HCT116 (cell line): ENCODE data around the gene RTN4. TPM values are rescaled to one million over a fixed set of nuclear protein-coding genes. Genes with fewer than 3 reads are reported as not detected.

ENCODE experiments used
- ATAC-seq: fragments of 200-7000 bp; cut with Tn5 transposase; 2 replicates; pipeline ENCODE4 v1.9.1; 2020; ENCODE audit warnings: mild to moderate bottlenecking, moderate library complexity
- BruUV-seq: library from RNA; stranded (reverse); fragments of 400-500 nt; replicated peaks from 2 replicates; lab custom pipeline; 2021; lab: Mats Ljungman, UMichigan
- CTCF ChIA-PET: fragments of 300-600 bp; sonication (Branson Sonifier 250); formaldehyde crosslinking; loops from one replicate; lab custom pipeline; 2021; ENCODE audit warnings: antibody characterized with exemption; lab: Charles Lee
- POLR2A ChIA-PET: fragments of 300-600, 350-600 bp; sonication (Branson Sonifier 250); formaldehyde crosslinking; loops from one replicate; lab custom pipeline; 2021; ENCODE audit warnings: antibody characterized with exemption; lab: Charles Lee
- RAD21 ChIA-PET, 2 experiments: fragments of 300-600 bp; sonication (Branson Sonifier 250); formaldehyde crosslinking; loops; one replicate each; lab custom pipeline; 2023; ENCODE audit warnings: low total read pairs in 2 of 2; ENCODE audit not compliant: uncharacterized antibody in 2 of 2, unreplicated experiment in 2 of 2, low non-redundant PET in 1 of 2; lab: Charles Lee
- DNase-seq: peaks from one replicate; pipeline ENCODE4 v3.0.0-alpha.2; 2010; ENCODE audit warnings: low read depth, low spot score
- H2AFZ ChIP-seq: fragments of 200-600 bp; shearing (Covaris generic), sonication (generic); 2 replicates; pipeline ENCODE4 v1.6.1; 2017; ENCODE audit warnings: low read depth, mixed run types, mixed read lengths, antibody characterized with exemption, low read length; ENCODE audit not compliant: poor library complexity, severe bottlenecking
- H3K27ac ChIP-seq: 2 replicates; pipeline ENCODE4 v1.5.1; 2012; ENCODE audit warnings: low read depth, low read length
- H3K27me3 ChIP-seq: fragments of 200-600 bp; sonication (generic); 2 replicates; pipeline ENCODE4 v1.6.1; 2016; ENCODE audit warnings: mixed run types, low read length, mixed read lengths; ENCODE audit not compliant: insufficient read depth
- H3K36me3 ChIP-seq, 2 experiments: fragments of 200-500 bp in 1 of 2; fragments of 200-600 bp in 1 of 2; sonication (Bioruptor generic) in 1 of 2; sonication (generic) in 1 of 2; 2 replicates each; pipeline versions ENCODE4 v1.5.1 to v1.6.1; 2014 to 2016; ENCODE audit warnings: low read length in 2 of 2, inconsistent platforms in 1 of 2, mixed read lengths in 1 of 2, mixed run types in 1 of 2; ENCODE audit not compliant: insufficient read depth in 2 of 2, control insufficient read depth in 1 of 2
- H3K4me1 ChIP-seq, 2 experiments: fragments of 200-600 bp in 1 of 2; sonication (generic) in 1 of 2; 2 replicates each; pipeline versions ENCODE4 v1.5.1 to v1.6.1; 2012 to 2017; ENCODE audit warnings: low read length in 2 of 2, inconsistent platforms in 1 of 2, mild to moderate bottlenecking in 1 of 2, mixed read lengths in 1 of 2, mixed run types in 1 of 2, moderate library complexity in 1 of 2; ENCODE audit not compliant: insufficient read depth in 2 of 2, control insufficient read depth in 1 of 2
- H3K4me2 ChIP-seq: fragments of 200-600 bp; sonication (generic); 2 replicates; pipeline ENCODE4 v1.6.1; 2017; ENCODE audit warnings: mixed run types, low read length, mixed read lengths
- H3K4me3 ChIP-seq, 2 experiments: fragments of 200-600 bp in 1 of 2; sonication (generic) in 1 of 2; replicated peaks in 1 of 2; 2 replicates each; pipeline ENCODE4 v1.5.1; 2011 to 2016; ENCODE audit warnings: low read length in 2 of 2, control low read depth in 1 of 2, low read depth in 1 of 2, mild to moderate bottlenecking in 1 of 2, mixed read lengths in 1 of 2, mixed run types in 1 of 2
- H3K79me2 ChIP-seq: fragments of 200-600 bp; sonication (generic); 2 replicates; pipeline ENCODE4 v1.6.1; 2017; ENCODE audit warnings: mild to moderate bottlenecking, mixed run types, low read length, moderate library complexity, mixed read lengths; ENCODE audit not compliant: insufficient read depth
- H3K9ac ChIP-seq: fragments of 200-600 bp; sonication (generic); 2 replicates; pipeline ENCODE4 v1.6.1; 2016; ENCODE audit warnings: low read length, mixed read lengths
- H3K9me2 ChIP-seq: fragments of 200-600 bp; sonication (generic), shearing (Covaris generic); 2 replicates; pipeline ENCODE4 v1.6.1; 2017; ENCODE audit warnings: mixed run types, mild to moderate bottlenecking, moderate library complexity; ENCODE audit not compliant: insufficient read depth
- H3K9me3 ChIP-seq, 2 experiments: fragments of 200-500 bp in 1 of 2; fragments of 200-600 bp in 1 of 2; sonication (Bioruptor generic) in 1 of 2; sonication (generic) in 1 of 2; 2 replicates each; pipeline ENCODE4 v1.6.1; 2014 to 2017; ENCODE audit warnings: low read length in 2 of 2, mixed read lengths in 2 of 2, inconsistent platforms in 1 of 2, low read depth in 1 of 2, mild to moderate bottlenecking in 1 of 2, mixed run types in 1 of 2, moderate library complexity in 1 of 2; ENCODE audit not compliant: control insufficient read depth in 1 of 2, insufficient read depth in 1 of 2
- H4K20me1 ChIP-seq: fragments of 200-600 bp; sonication (generic), shearing (Covaris generic); 2 replicates; pipeline ENCODE4 v1.6.1; 2017; ENCODE audit warnings: mixed run types, mild to moderate bottlenecking, moderate library complexity; ENCODE audit not compliant: insufficient read depth
- EGR1 ChIP-seq: IDR thresholded peaks from 2 replicates; pipeline ENCODE4 v1.6.1; 2012; ENCODE audit warnings: low read depth
- EZH2 ChIP-seq: fragments of 200-600 bp; sonication (generic); IDR thresholded peaks from 2 replicates; pipeline ENCODE4 v1.6.1; 2017; ENCODE audit warnings: antibody characterized with exemption, mixed run types
- FOSL1 ChIP-seq: IDR thresholded peaks from 2 replicates; pipeline ENCODE4 v1.6.1; 2012; ENCODE audit warnings: low read depth
- JUND ChIP-seq: IDR thresholded peaks from 2 replicates; pipeline ENCODE4 v1.6.1; 2012
- POLR2A ChIP-seq: IDR thresholded peaks from 2 replicates; pipeline ENCODE4 v1.7.0; 2011; ENCODE audit warnings: borderline replicate concordance; ENCODE audit not compliant: insufficient read depth, insufficient read length; ENCODE audit errors: extremely low read depth
- RAD21 ChIP-seq: IDR thresholded peaks from 2 replicates; pipeline ENCODE4 v1.6.1; 2012; ENCODE audit warnings: low read depth, mild to moderate bottlenecking
- SIN3A ChIP-seq: IDR thresholded peaks from 2 replicates; pipeline ENCODE4 v1.6.1; 2012; ENCODE audit warnings: low read depth
- YY1 ChIP-seq: IDR thresholded peaks from 2 replicates; pipeline ENCODE4 v1.6.1; 2011; ENCODE audit warnings: low read length, low read depth, moderate library complexity, mild to moderate bottlenecking; ENCODE audit not compliant: insufficient replicate concordance; ENCODE audit errors: extremely low read depth
- ZFX ChIP-seq: fragments of 450-650 bp; IDR thresholded peaks from 2 replicates; pipeline ENCODE4 v1.6.1; 2017
- intact Hi-C: fragments of 100-400 bp; cut with micrococcal nuclease; formaldehyde crosslinking; loops from 2 replicates; pipeline ENCODE4 v1.10.0; 2022
- total RNA-seq: library from RNA; stranded (reverse); gene quantifications from one replicate; pipeline ENCODE4 v1.2.1, GENCODE V29; 2021; ENCODE audit not compliant: unreplicated experiment
- TF ChIP-seq, protein P1 (sequence below): IDR thresholded peaks from 2 replicates; pipeline ENCODE4 v1.6.1; 2012
- TF ChIP-seq, protein P2 (sequence below): IDR thresholded peaks from 2 replicates; pipeline ENCODE4 v1.6.1; 2012; ENCODE audit warnings: low read depth

The RTN4 gene
- total RNA-seq, 1 experiment from 2014 or later = 221 TPM

GRCh38 chr2:55057474-55057873 is 7.2 kb upstream of the RTN4 start:
- no peak overlapping the region for H3K27ac ChIP-seq
- RAD21 ChIA-PET = no interaction called here
- no peak overlapping the region for H2AFZ ChIP-seq
- no peaks in the 10 kb centered on the region for H3K27me3 ChIP-seq
- POLR2A ChIA-PET = no interaction called here
- peaks cover 6 to 27% of the 10 kb centered on the region in 2 experiments for H3K4me1 ChIP-seq
- H3K9me2 ChIP-seq = peaks cover 3% of the 10 kb centered on the region; the same call in 1 of the 2 replicates
- CTCF ChIA-PET = no interaction called here
- H4K20me1 ChIP-seq = no peaks in the 10 kb centered on the region
- H3K9me3 ChIP-seq = no peaks in the 10 kb centered on the region
- no peak overlapping the region for H3K4me2 ChIP-seq
- no TSS peak for BruUV-seq
- no peak overlapping the region for H3K9ac ChIP-seq
- no peak for ATAC-seq
- TF ChIP-seq, protein P1, sequence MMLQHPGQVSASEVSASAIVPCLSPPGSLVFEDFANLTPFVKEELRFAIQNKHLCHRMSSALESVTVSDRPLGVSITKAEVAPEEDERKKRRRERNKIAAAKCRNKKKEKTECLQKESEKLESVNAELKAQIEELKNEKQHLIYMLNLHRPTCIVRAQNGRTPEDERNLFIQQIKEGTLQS = no peak
- TF ChIP-seq, protein P2, sequence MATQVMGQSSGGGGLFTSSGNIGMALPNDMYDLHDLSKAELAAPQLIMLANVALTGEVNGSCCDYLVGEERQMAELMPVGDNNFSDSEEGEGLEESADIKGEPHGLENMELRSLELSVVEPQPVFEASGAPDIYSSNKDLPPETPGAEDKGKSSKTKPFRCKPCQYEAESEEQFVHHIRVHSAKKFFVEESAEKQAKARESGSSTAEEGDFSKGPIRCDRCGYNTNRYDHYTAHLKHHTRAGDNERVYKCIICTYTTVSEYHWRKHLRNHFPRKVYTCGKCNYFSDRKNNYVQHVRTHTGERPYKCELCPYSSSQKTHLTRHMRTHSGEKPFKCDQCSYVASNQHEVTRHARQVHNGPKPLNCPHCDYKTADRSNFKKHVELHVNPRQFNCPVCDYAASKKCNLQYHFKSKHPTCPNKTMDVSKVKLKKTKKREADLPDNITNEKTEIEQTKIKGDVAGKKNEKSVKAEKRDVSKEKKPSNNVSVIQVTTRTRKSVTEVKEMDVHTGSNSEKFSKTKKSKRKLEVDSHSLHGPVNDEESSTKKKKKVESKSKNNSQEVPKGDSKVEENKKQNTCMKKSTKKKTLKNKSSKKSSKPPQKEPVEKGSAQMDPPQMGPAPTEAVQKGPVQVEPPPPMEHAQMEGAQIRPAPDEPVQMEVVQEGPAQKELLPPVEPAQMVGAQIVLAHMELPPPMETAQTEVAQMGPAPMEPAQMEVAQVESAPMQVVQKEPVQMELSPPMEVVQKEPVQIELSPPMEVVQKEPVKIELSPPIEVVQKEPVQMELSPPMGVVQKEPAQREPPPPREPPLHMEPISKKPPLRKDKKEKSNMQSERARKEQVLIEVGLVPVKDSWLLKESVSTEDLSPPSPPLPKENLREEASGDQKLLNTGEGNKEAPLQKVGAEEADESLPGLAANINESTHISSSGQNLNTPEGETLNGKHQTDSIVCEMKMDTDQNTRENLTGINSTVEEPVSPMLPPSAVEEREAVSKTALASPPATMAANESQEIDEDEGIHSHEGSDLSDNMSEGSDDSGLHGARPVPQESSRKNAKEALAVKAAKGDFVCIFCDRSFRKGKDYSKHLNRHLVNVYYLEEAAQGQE = no peak
- TF ChIP-seq ZFX (no peak), EZH2 (no peak), JUND (no peak), POLR2A (no peak), RAD21 (no peak), YY1 (no peak), SIN3A (no peak), FOSL1 (no peak), EGR1 (no peak)
- H3K79me2 ChIP-seq = peaks cover 8% of the 10 kb centered on the region
- no peaks in the 10 kb centered on the region for H3K36me3 ChIP-seq
- no peak overlapping the region for H3K4me3 ChIP-seq
- intact Hi-C loops = no loop called here
- DNase-seq = no peak
